HUES48 (cell line): ENCODE measurements around the gene RERE.

Experiments
- H3K27ac ChIP-seq: one replicate; pipeline ENCODE4 v1.7.0; 2013; ENCODE audit warnings: low read depth, low read length, inconsistent platforms
- H3K27me3 ChIP-seq: 2 replicates; pipeline ENCODE4 v1.6.1; 2013; ENCODE audit warnings: mild to moderate bottlenecking, low read length; ENCODE audit not compliant: control insufficient read depth, insufficient read depth
- H3K36me3 ChIP-seq: 2 replicates; pipeline ENCODE4 v1.6.1; 2013; ENCODE audit warnings: low read length; ENCODE audit not compliant: control insufficient read depth, insufficient read depth
- H3K4me1 ChIP-seq: 2 replicates; pipeline ENCODE4 v1.6.1; 2013; ENCODE audit warnings: mild to moderate bottlenecking, low read length; ENCODE audit not compliant: control insufficient read depth, insufficient read depth
- H3K4me3 ChIP-seq: 2 replicates; pipeline ENCODE4 v1.5.1; 2013; ENCODE audit warnings: mild to moderate bottlenecking, low read depth, low read length
- H3K9ac ChIP-seq: 2 replicates; pipeline ENCODE4 v1.6.1; 2013; ENCODE audit warnings: mild to moderate bottlenecking, low read depth, low read length, moderate library complexity
- H3K9me3 ChIP-seq: 2 replicates; pipeline ENCODE4 v1.6.1; 2013; ENCODE audit warnings: low read length; ENCODE audit not compliant: control insufficient read depth, insufficient read depth

Gene RERE

DNA sequence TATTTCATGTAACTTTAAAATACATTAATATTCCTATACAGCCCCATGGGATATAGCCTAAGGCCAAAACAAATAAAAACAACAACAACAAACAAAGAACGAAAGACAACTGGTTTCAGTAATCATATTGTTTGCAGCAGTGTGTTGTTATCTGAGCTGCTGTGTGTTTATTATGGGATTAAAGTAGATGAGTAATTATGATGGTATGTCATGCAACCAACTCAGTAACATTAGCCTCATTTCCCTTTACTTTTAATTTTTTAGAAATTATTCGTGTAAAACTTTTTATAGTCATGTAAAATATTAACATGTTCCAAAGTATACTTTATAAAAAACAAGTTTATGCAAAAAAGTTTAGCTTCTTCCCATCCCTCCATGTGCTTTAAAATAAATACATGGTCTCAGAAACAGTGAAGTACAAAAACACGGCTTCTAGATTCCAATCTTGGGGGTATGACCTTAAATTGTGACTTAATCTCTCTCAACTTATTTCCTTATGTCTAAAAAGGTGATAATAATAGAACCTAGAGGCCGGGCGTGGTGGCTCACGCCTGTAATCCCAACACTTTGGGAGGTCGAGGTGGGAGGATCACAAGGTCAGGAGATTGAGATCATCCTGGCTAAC is 323.4 kb downstream of the RERE start:
- no peak overlapping the region for H3K4me3 ChIP-seq
- no peak overlapping the region for H3K27ac ChIP-seq
- peaks cover 52% of the 10 kb centered on the region for H3K36me3 ChIP-seq
- H3K27me3 ChIP-seq = no peaks in the 10 kb centered on the region
- H3K9me3 ChIP-seq = no peaks in the 10 kb centered on the region
- H3K4me1 ChIP-seq = no peaks in the 10 kb centered on the region
- no peak overlapping the region for H3K9ac ChIP-seq

DNA sequence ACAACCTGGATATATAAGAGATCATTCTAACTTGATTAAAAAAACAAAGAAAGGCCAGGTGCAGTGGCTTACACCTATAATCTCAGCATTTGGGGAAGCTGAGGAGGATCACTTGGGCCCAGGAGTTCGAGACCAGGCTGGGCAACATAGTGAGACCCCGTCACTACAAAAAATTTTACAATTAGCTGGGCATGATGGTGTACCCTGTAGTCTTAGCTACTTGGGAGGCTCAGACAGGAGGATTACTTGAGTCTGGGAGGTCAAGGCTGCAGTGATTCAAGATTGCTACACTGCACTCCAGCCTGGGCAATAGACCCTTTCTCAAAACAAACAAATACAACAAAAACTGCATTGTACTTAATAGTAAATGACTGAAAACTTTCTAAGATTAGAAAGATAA is 330.2 kb downstream of the RERE start:
- H3K9ac ChIP-seq = no peak overlapping the region
- no peaks in the 10 kb centered on the region for H3K9me3 ChIP-seq
- H3K4me1 ChIP-seq = no peaks in the 10 kb centered on the region
- no peak overlapping the region for H3K27ac ChIP-seq
- no peaks in the 10 kb centered on the region for H3K36me3 ChIP-seq
- H3K27me3 ChIP-seq = no peaks in the 10 kb centered on the region
- H3K4me3 ChIP-seq = no peak overlapping the region

DNA sequence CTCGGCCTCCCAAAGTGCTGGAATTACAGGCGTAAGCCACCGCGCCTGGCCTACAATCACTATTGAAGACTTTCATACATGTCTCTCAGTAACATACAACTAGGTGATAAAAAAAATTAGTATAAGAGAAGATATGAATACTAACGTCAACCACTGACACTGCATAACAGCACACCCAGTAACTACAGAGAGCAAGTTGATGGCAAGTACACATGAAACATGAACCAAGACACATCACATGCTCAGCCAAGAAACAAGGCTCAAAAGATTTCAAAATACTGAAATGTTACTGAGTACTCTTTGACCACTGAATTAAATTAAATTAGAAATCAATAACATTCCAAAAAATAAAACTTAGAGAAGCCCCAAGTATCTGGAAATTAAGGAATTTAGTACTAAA is 331.4 kb downstream of the RERE start:
- Histone ChIP-seq H3K36me3 (no peaks in the 10 kb centered on the region), H3K9ac (no peak overlapping the region), H3K4me1 (peaks cover 8% of the 10 kb centered on the region), H3K27ac (no peak overlapping the region), H3K4me3 (no peak overlapping the region), H3K9me3 (no peaks in the 10 kb centered on the region), H3K27me3 (no peaks in the 10 kb centered on the region)

DNA sequence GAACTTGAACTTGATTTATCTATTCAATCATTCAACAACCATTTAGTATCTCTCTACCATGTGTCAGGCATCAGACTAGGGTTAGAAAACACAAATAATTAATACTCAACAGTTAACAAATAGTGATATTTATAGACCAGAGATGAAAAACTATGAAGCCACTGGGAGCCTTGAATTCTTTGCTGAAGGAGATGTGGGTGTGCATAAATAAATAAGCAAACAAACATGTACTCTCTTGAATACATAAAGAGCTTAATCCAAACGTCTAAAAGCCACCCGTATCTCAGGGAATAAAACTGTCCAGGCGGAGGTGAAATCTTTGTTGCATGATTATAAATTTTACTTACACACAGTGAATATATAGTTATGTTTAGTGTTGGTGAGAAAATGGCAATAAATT is 333.9 kb downstream of the RERE start:
- no peak overlapping the region for H3K27ac ChIP-seq
- H3K9ac ChIP-seq = no peak overlapping the region
- no peaks in the 10 kb centered on the region for H3K27me3 ChIP-seq
- no peaks in the 10 kb centered on the region for H3K36me3 ChIP-seq
- H3K4me1 ChIP-seq = peaks cover 8% of the 10 kb centered on the region
- no peaks in the 10 kb centered on the region for H3K9me3 ChIP-seq
- H3K4me3 ChIP-seq = no peak overlapping the region

DNA sequence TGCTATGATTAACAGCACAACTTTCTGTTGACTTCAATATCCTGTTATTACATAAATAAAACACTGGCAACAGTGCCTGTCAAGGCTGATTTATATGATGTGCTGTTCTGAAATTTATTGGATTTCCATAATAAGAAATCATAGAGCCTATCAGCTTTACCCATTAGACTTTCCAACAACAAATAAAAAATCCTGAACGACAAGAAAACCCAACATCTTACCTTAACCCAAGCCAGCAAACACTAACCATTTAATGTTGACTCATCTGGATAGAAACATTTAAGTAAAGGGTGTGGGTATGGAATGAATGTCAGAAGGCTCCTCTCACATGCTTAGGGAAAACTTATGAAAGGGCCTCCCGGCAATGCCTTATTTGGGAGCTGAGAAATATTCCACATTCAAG is 334.5 kb downstream of the RERE start:
- Histone ChIP-seq H3K36me3 (no peaks in the 10 kb centered on the region), H3K27me3 (no peaks in the 10 kb centered on the region), H3K27ac (no peak overlapping the region), H3K4me1 (peaks cover 13% of the 10 kb centered on the region), H3K9me3 (no peaks in the 10 kb centered on the region), H3K9ac (no peak overlapping the region), H3K4me3 (no peak overlapping the region)

DNA sequence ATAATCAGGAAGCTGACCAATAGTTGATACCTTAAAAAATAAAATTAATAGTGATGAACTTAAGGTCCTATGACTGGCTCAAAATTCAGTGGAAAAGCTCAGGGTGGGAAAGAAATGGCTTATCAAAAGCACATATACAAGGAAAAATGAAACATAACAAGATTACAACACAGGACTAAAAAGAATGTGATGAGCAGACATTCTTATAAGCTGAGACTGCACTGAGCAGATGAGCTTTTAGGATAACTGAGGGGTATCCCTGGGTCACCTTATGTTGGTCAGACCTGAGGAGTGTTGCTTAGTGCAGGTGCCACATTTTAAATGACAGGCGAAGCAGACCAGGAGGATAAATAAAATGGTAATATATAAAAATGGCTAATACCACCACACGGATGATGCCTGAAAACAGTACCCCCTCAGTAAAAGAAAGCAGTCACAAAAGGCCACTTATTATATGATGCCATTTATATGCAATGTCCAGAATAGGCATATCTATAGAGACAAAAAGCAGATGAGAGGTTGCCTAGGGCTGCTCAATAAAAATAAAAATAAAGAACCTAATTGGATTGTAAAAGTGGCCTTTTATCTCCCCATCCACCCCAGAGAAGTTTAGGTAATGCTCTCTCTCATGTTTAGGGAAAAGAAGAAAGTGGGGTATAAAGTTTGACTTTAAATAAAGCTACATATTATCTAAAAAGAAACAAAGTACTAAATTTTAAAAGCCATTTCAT is 335.6 kb downstream of the RERE start:
- H3K4me1 ChIP-seq = peaks cover 23% of the 10 kb centered on the region
- H3K36me3 ChIP-seq = no peaks in the 10 kb centered on the region
- no peaks in the 10 kb centered on the region for H3K9me3 ChIP-seq
- H3K9ac ChIP-seq = no peak overlapping the region
- no peak overlapping the region for H3K4me3 ChIP-seq
- no peak overlapping the region for H3K27ac ChIP-seq
- H3K27me3 ChIP-seq = no peaks in the 10 kb centered on the region

DNA sequence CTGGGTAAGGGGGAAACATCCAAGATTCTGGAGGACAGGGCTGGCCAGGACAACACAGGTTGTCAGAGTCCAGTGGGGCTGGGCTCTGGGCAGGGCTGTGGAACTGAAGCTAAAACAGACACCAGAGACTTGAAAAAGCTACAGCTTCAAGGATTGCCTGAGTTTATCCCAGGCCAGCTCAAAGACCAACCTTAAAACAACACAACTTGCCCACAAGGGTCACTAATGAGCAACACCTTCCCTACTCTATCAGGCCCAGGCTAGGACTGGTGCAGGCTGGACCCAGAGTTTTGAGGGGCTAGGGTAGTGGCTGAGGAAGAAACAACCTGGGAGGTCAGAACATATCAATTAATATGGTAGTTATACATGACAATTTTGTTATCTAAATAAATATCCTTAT is 338.9 kb downstream of the RERE start:
- H3K9me3 ChIP-seq = no peaks in the 10 kb centered on the region
- no peak overlapping the region for H3K4me3 ChIP-seq
- H3K4me1 ChIP-seq = peaks cover 34% of the 10 kb centered on the region
- no peaks in the 10 kb centered on the region for H3K36me3 ChIP-seq
- peak overlapping the region; percentile 43 for H3K27ac ChIP-seq
- H3K27me3 ChIP-seq = no peaks in the 10 kb centered on the region
- no peak overlapping the region for H3K9ac ChIP-seq

DNA sequence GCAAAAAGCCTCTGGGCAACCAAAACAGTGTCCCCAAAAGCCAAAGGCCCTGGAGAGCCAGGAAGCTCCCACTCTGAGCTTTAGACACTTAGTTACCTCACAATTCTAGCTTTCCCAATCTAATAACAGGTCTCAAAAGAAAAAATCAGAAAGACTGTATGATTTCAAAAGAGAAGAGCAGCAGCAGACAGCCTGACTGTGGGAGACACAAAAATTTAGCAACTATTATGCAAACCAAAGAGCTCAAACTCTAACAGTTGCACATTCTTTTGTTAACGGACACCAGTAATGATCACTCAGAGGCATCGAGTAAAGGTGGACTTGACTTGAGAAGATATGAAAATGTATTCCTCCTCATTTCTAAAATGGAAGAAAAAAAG is 339.5 kb downstream of the RERE start:
- Histone ChIP-seq H3K27ac (no peak overlapping the region), H3K9ac (no peak overlapping the region), H3K4me3 (no peak overlapping the region), H3K36me3 (no peaks in the 10 kb centered on the region), H3K9me3 (no peaks in the 10 kb centered on the region), H3K27me3 (no peaks in the 10 kb centered on the region), H3K4me1 (peaks cover 39% of the 10 kb centered on the region)

DNA sequence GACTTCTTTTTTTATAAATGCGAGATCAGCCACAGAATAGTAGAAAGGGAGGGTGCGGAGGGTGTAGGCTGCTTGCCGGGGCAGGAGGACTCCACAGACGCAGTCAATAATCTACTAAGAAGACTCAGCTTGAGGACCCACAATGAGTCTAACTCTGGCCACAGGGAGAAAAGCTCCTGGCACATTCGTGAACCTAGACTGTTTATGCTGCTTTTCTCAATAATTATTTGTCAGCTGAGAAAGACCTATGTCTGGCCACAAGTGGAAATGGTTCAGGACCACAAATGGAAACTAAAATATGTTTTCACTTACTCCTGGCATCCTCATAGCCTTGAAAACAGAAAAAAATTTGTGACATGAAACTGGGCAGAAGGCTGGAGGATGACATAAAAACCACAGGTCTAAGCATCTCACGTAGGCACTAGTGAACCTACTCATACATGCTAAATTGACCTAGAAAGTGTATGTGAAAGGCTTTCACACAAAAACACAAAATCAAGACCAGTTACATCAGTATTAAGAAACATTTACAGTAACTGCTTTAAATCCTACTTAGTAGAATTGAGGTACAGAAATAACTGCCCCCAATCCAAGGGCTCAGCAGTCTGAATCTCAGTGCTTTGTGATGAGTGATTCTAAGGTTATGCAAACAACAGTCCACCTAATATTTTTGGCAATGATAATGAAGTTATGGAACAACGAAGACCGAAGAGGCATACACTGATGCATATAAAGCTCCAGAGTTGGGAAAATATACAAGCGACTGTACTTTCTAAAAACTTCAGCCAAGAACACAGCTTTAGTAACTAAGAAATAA is 340.1 kb downstream of the RERE start:
- H3K4me1 ChIP-seq = peaks cover 44% of the 10 kb centered on the region
- no peaks in the 10 kb centered on the region for H3K27me3 ChIP-seq
- H3K36me3 ChIP-seq = no peaks in the 10 kb centered on the region
- H3K9me3 ChIP-seq = no peaks in the 10 kb centered on the region
- H3K4me3 ChIP-seq = no peak overlapping the region
- peak overlapping the region; percentile 3 for H3K27ac ChIP-seq
- H3K9ac ChIP-seq = no peak overlapping the region

DNA sequence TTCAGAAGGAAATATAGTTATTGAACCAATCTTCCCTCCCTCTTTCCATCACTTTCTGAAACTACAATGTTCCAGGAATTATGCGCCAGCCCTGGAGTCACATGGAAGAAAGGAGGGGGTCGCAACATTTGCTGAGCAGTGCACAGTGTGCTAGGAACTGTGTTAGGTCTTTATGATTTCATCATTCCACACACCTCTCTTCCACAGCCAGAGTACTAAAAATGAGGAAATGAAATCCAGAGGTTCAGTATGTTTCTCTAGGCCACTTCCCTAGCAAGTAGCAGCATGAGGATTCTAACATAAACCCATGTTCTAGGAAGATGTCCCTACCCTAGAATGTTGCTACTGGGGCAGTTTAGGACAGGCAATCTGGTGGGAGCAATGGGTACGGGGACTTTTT is 341.4 kb downstream of the RERE start:
- no peaks in the 10 kb centered on the region for H3K27me3 ChIP-seq
- H3K27ac ChIP-seq = no peak overlapping the region
- no peaks in the 10 kb centered on the region for H3K36me3 ChIP-seq
- H3K9ac ChIP-seq = no peak overlapping the region
- peaks cover 39% of the 10 kb centered on the region for H3K4me1 ChIP-seq
- H3K9me3 ChIP-seq = no peaks in the 10 kb centered on the region
- no peak overlapping the region for H3K4me3 ChIP-seq

DNA sequence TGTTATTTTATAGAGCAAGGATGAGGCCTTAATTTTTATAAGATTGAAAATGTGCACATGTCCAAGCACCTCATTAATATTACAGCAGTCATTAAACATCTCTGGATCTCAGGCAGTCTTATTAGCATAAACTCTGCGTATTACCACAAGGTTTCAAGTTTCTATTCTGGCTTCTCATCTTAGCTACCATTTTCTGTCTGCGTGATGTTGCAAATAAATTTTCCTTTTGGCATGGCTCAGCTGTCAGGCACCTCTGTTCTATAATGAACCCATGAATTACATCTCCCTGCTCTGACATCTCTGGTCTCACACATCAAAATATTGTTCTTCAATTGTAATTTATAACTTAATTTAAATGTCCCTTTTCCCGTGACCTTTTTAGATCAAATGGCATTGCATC is 343.1 kb downstream of the RERE start:
- Histone ChIP-seq H3K36me3 (no peaks in the 10 kb centered on the region), H3K4me3 (no peak overlapping the region), H3K27ac (no peak overlapping the region), H3K27me3 (no peaks in the 10 kb centered on the region), H3K9ac (no peak overlapping the region), H3K9me3 (no peaks in the 10 kb centered on the region), H3K4me1 (peaks cover 39% of the 10 kb centered on the region)
